ENCODE data around the gene ZNF407.

GRCh38 chr18:74633652-74634352 lies 36.1 kb downstream of the ZNF407 start:
- no peak for TF ChIP-seq CTCF (IDR thresholded peaks at IDR 0.05)
- TF ChIP-seq POLR2A (IDR thresholded peaks at IDR 0.05) = no peak

All from heart left ventricle (tissue), 13 donors.